ENCODE results near the gene SCGN.

SCGN gene

GRCh38 chr6:25731721-25732120 lies 79.7 kb downstream of the SCGN start:
- no peak overlapping the region for H3K27ac ChIP-seq (ENCODE audit: low read length, poor library complexity, severe bottlenecking)
- H2AFZ ChIP-seq (ENCODE audit: low read depth, low read length): no peak overlapping the region
- H2AK5ac ChIP-seq (ENCODE audit: low read length, severe bottlenecking): no peak overlapping the region
- H3K4me3 ChIP-seq (ENCODE audit: insufficient read depth in 1 of 2, low read depth in 1 of 2, low read length in 2 of 2): no peak overlapping the region
- no peaks in the 10 kb centered on the region for H3K36me3 ChIP-seq (ENCODE audit: control insufficient read depth in 1 of 2, insufficient read depth in 2 of 2, low read depth in 1 of 2, low read length in 2 of 2)
- H4K91ac ChIP-seq (ENCODE audit: low read length): no peak overlapping the region
- H4K8ac ChIP-seq (ENCODE audit: low read length): no peak overlapping the region
- no peak overlapping the region for H3K4ac ChIP-seq (ENCODE audit: low read depth in 1 of 2, low read length in 2 of 2)
- no peaks in the 10 kb centered on the region for H3K79me1 ChIP-seq (replicated peaks; ENCODE audit: low read length, poor library complexity, severe bottlenecking)
- no peak overlapping the region for H2BK120ac ChIP-seq (ENCODE audit: low read depth, low read length)
- H2BK5ac ChIP-seq (ENCODE audit: low read depth, low read length, poor library complexity, severe bottlenecking): no peak overlapping the region
- no peak overlapping the region for H2BK15ac ChIP-seq (ENCODE audit: low read depth, poor library complexity, severe bottlenecking)
- H2BK12ac ChIP-seq (ENCODE audit: low read length in 2 of 2): no peak overlapping the region
- peaks cover 3% of the 10 kb centered on the region for H3K4me1 ChIP-seq (ENCODE audit: control insufficient read depth, insufficient read depth, low read depth, low read length)
- H3K9ac ChIP-seq (ENCODE audit: low read length): no peak overlapping the region
- H3K18ac ChIP-seq (ENCODE audit: low read depth in 1 of 2, low read length in 2 of 2): no peak overlapping the region
- no peak overlapping the region for H3K23ac ChIP-seq (ENCODE audit: low read length in 2 of 2)
- no peak for DNase-seq
- no peak overlapping the region for H3K4me2 ChIP-seq (ENCODE audit: low read length, poor library complexity, severe bottlenecking)
- peaks cover 1% of the 10 kb centered on the region for H3K9me3 ChIP-seq (ENCODE audit: control insufficient read depth, low read length)
- H3K14ac ChIP-seq (ENCODE audit: low read length in 2 of 2): no peak overlapping the region
- peaks cover 15 to 21% of the 10 kb centered on the region in 2 experiments for H3K27me3 ChIP-seq (ENCODE audit: control insufficient read depth in 1 of 2, insufficient read depth in 1 of 2, low read length in 2 of 2)
- 96% methylated on average over 15 of the region's 15 CpGs for WGBS

GRCh38 chr6:25732468-25733198 lies 80.6 kb downstream of the SCGN start:
- Histone ChIP-seq H2BK12ac (ENCODE audit: low read length in 2 of 2) (no peak overlapping the region), H2BK5ac (ENCODE audit: low read depth, low read length, poor library complexity, severe bottlenecking) (no peak overlapping the region), H4K91ac (ENCODE audit: low read length) (no peak overlapping the region), H3K4me1 (ENCODE audit: control insufficient read depth, insufficient read depth, low read depth, low read length) (peaks cover 3% of the 10 kb centered on the region), H3K27me3 (ENCODE audit: control insufficient read depth in 1 of 2, insufficient read depth in 1 of 2, low read length in 2 of 2) (peaks cover 15 to 21% of the 10 kb centered on the region in 2 experiments), H3K79me1 (replicated peaks; ENCODE audit: low read length, poor library complexity, severe bottlenecking) (no peaks in the 10 kb centered on the region), H3K9ac (ENCODE audit: low read length) (no peak overlapping the region), H2AK5ac (ENCODE audit: low read length, severe bottlenecking) (no peak overlapping the region), H3K27ac (ENCODE audit: low read length, poor library complexity, severe bottlenecking) (no peak overlapping the region), H2BK15ac (ENCODE audit: low read depth, poor library complexity, severe bottlenecking) (no peak overlapping the region), H3K23ac (ENCODE audit: low read length in 2 of 2) (no peak overlapping the region), H4K8ac (ENCODE audit: low read length) (no peak overlapping the region), H3K36me3 (ENCODE audit: control insufficient read depth in 1 of 2, insufficient read depth in 2 of 2, low read depth in 1 of 2, low read length in 2 of 2) (no peaks in the 10 kb centered on the region), H2BK120ac (ENCODE audit: low read depth, low read length) (no peak overlapping the region), H3K4me3 (ENCODE audit: insufficient read depth in 1 of 2, low read depth in 1 of 2, low read length in 2 of 2) (no peak overlapping the region), H2AFZ (ENCODE audit: low read depth, low read length) (no peak overlapping the region), H3K4me2 (ENCODE audit: low read length, poor library complexity, severe bottlenecking) (no peak overlapping the region), H3K4ac (ENCODE audit: low read depth in 1 of 2, low read length in 2 of 2) (no peak overlapping the region), H3K9me3 (ENCODE audit: control insufficient read depth, low read length) (peaks cover 10% of the 10 kb centered on the region), H3K18ac (ENCODE audit: low read depth in 1 of 2, low read length in 2 of 2) (no peak overlapping the region), H3K14ac (ENCODE audit: low read length in 2 of 2) (no peak overlapping the region)
- no peak for DNase-seq
- WGBS: 53% methylated on average over 30 of the region's 30 CpGs

- Histone ChIP-seq H3K79me1 (replicated peaks; ENCODE audit: low read length, poor library complexity, severe bottlenecking) (no peaks in the 10 kb centered on the region), H3K4me2 (ENCODE audit: low read length, poor library complexity, severe bottlenecking) (no peak overlapping the region), H2BK120ac (ENCODE audit: low read depth, low read length) (no peak overlapping the region), H2BK12ac (ENCODE audit: low read length in 2 of 2) (no peak overlapping the region), H3K27me3 (ENCODE audit: control insufficient read depth in 1 of 2, insufficient read depth in 1 of 2, low read length in 2 of 2) (peaks cover 15 to 16% of the 10 kb centered on the region in 2 experiments), H3K18ac (ENCODE audit: low read depth in 1 of 2, low read length in 2 of 2) (no peak overlapping the region), H2AK5ac (ENCODE audit: low read length, severe bottlenecking) (no peak overlapping the region), H2BK15ac (ENCODE audit: low read depth, poor library complexity, severe bottlenecking) (no peak overlapping the region), H3K9me3 (ENCODE audit: control insufficient read depth, low read length) (peaks cover 16% of the 10 kb centered on the region), H3K4ac (ENCODE audit: low read depth in 1 of 2, low read length in 2 of 2) (no peak overlapping the region), H3K36me3 (ENCODE audit: control insufficient read depth in 1 of 2, insufficient read depth in 2 of 2, low read depth in 1 of 2, low read length in 2 of 2) (no peaks in the 10 kb centered on the region), H3K27ac (ENCODE audit: low read length, poor library complexity, severe bottlenecking) (no peak overlapping the region), H4K8ac (ENCODE audit: low read length) (no peak overlapping the region), H3K9ac (ENCODE audit: low read length) (no peak overlapping the region), H3K4me1 (ENCODE audit: control insufficient read depth, insufficient read depth, low read depth, low read length) (peaks cover 3% of the 10 kb centered on the region), H3K23ac (ENCODE audit: low read length in 2 of 2) (no peak overlapping the region), H2AFZ (ENCODE audit: low read depth, low read length) (no peak overlapping the region), H2BK5ac (ENCODE audit: low read depth, low read length, poor library complexity, severe bottlenecking) (no peak overlapping the region), H3K14ac (ENCODE audit: low read length in 2 of 2) (no peak overlapping the region), H4K91ac (ENCODE audit: low read length) (no peak overlapping the region), H3K4me3 (ENCODE audit: insufficient read depth in 1 of 2, low read depth in 1 of 2, low read length in 2 of 2) (no peak overlapping the region)
- no peak for DNase-seq
These were observed 83.2 kb downstream of the SCGN start for GRCh38 chr6:25735261-25735660.

- H2BK120ac ChIP-seq (ENCODE audit: low read depth, low read length): no peak overlapping the region
- H3K4ac ChIP-seq (ENCODE audit: low read depth in 1 of 2, low read length in 2 of 2): no peak overlapping the region
- no peak overlapping the region for H2AK5ac ChIP-seq (ENCODE audit: low read length, severe bottlenecking)
- no peak overlapping the region for H3K23ac ChIP-seq (ENCODE audit: low read length in 2 of 2)
- no peaks in the 10 kb centered on the region for H3K36me3 ChIP-seq (ENCODE audit: control insufficient read depth in 1 of 2, insufficient read depth in 2 of 2, low read depth in 1 of 2, low read length in 2 of 2)
- no peak overlapping the region for H2BK5ac ChIP-seq (ENCODE audit: low read depth, low read length, poor library complexity, severe bottlenecking)
- no peak overlapping the region for H3K14ac ChIP-seq (ENCODE audit: low read length in 2 of 2)
- no peak overlapping the region for H2AFZ ChIP-seq (ENCODE audit: low read depth, low read length)
- no peaks in the 10 kb centered on the region for H3K27me3 ChIP-seq (ENCODE audit: control insufficient read depth in 1 of 2, insufficient read depth in 1 of 2, low read length in 2 of 2)
- no peaks in the 10 kb centered on the region for H3K9me3 ChIP-seq (ENCODE audit: control insufficient read depth, low read length)
- DNase-seq: no peak
- no peak overlapping the region for H2BK15ac ChIP-seq (ENCODE audit: low read depth, poor library complexity, severe bottlenecking)
- H3K4me2 ChIP-seq (ENCODE audit: low read length, poor library complexity, severe bottlenecking): no peak overlapping the region
- no peak overlapping the region for H2BK12ac ChIP-seq (ENCODE audit: low read length in 2 of 2)
- no peak overlapping the region for H4K91ac ChIP-seq (ENCODE audit: low read length)
- H4K8ac ChIP-seq (ENCODE audit: low read length): no peak overlapping the region
- H3K79me1 ChIP-seq (replicated peaks; ENCODE audit: low read length, poor library complexity, severe bottlenecking): no peaks in the 10 kb centered on the region
- H3K27ac ChIP-seq (ENCODE audit: low read length, poor library complexity, severe bottlenecking): no peak overlapping the region
- H3K4me3 ChIP-seq (ENCODE audit: insufficient read depth in 1 of 2, low read depth in 1 of 2, low read length in 2 of 2): no peak overlapping the region
- H3K9ac ChIP-seq (ENCODE audit: low read length): no peak overlapping the region
- H3K18ac ChIP-seq (ENCODE audit: low read depth in 1 of 2, low read length in 2 of 2): no peak overlapping the region
- H3K4me1 ChIP-seq (ENCODE audit: control insufficient read depth, insufficient read depth, low read depth, low read length): no peaks in the 10 kb centered on the region
These were observed 91.9 kb downstream of the SCGN start for GRCh38 chr6:25743868-25744267.
